ENCODE measurements around the gene TTC21A.

- TF ChIP-seq NR0B2 (CRISPR knock-in tag; IDR thresholded peaks at IDR 0.05) (no peak), ZNF552 (CRISPR knock-in tag; IDR thresholded peaks at IDR 0.05; ENCODE audit: borderline replicate concordance) (no peak), SMC3 (IDR thresholded peaks at IDR 0.05; ENCODE audit: low read length) (no peak), ZNF609 (CRISPR knock-in tag; IDR thresholded peaks at IDR 0.05; ENCODE audit: borderline replicate concordance) (no peak), HMGA1 (CRISPR knock-in tag; conservative IDR thresholded peaks at IDR 0.05) (no peak)
These were observed 42.8 kb downstream of the TTC21A start for GRCh38 chr3:39150148-39150802.

Data from HepG2 (cell line).